ENCODE data around the gene AXDND1.
"Not testable (repeated sequence)": the region's sequence is repeated elsewhere in the genome, so short reads cannot be mapped to it uniquely, and the experiment has no call there.

The AXDND1 gene

GRCh38 chr1:179465661-179466060 is 99.9 kb downstream of the AXDND1 start:
- not testable (repeated sequence) for H3K9me3 Mint-ChIP-seq; H3K27me3 Mint-ChIP-seq (ENCODE audit: low read depth); H3K27ac Mint-ChIP-seq; H3K4me3 Mint-ChIP-seq; H3K4me1 Mint-ChIP-seq (ENCODE audit: low read depth); H3K36me3 Mint-ChIP-seq (ENCODE audit: low read depth)

GRCh38 chr1:179474713-179475112 is 108.9 kb downstream of the AXDND1 start:
- Mint-ChIP-seq H3K27ac (no peak overlapping the region), H3K4me3 (no peak overlapping the region), H3K9me3 (peaks cover 39% of the 10 kb centered on the region), H3K27me3 (ENCODE audit: low read depth) (no peaks in the 10 kb centered on the region), H3K36me3 (ENCODE audit: low read depth) (no peaks in the 10 kb centered on the region), H3K4me1 (ENCODE audit: low read depth) (no peaks in the 10 kb centered on the region)

DNA sequence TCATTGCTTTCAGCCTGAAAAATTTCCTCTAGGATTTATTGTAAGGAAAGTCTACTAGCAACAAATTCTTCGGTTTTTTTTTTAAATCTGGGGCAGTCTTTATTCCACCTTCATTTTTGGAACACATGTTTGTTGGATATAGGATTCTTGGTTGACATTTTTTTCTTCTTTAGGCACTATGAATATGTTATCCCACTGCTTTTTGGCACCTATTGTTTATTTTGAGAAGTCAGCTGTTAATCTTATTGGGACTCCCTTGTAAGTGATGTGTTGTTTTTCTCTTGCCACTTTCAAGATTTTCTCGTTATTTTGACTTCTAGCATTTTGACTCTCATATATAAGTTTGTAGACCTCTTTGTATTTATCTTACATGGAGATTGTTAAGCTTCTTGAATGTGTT is 110.7 kb downstream of the AXDND1 start:
- Mint-ChIP-seq H3K9me3 (peaks cover 44% of the 10 kb centered on the region), H3K4me3 (no peak overlapping the region), H3K36me3 (ENCODE audit: low read depth) (no peaks in the 10 kb centered on the region), H3K4me1 (ENCODE audit: low read depth) (no peaks in the 10 kb centered on the region), H3K27ac (no peak overlapping the region), H3K27me3 (ENCODE audit: low read depth) (no peaks in the 10 kb centered on the region)

DNA sequence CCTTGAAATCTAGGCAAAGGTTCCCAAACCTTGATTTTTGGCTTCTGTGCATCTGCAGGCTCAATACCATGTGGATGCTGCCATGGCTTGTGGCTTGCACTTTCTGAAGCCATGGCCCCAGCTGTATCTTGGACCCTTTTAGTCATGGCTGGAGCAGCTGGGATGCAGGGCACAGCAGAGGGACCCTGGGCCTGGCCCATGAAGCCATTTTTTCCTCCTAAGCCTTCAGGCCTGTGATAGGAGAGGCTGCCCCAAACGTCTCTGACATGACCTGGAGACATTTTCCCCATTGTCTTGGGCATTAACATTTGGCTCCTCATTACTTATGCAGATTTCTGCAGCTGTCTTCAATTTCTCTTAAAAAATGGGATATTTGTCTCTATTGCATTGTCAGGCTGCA is 112.6 kb downstream of the AXDND1 start:
- no peaks in the 10 kb centered on the region for H3K4me1 Mint-ChIP-seq (ENCODE audit: low read depth)
- H3K36me3 Mint-ChIP-seq (ENCODE audit: low read depth) = no peaks in the 10 kb centered on the region
- no peaks in the 10 kb centered on the region for H3K27me3 Mint-ChIP-seq (ENCODE audit: low read depth)
- H3K27ac Mint-ChIP-seq = no peak overlapping the region
- H3K9me3 Mint-ChIP-seq = peaks cover 46% of the 10 kb centered on the region
- H3K4me3 Mint-ChIP-seq = no peak overlapping the region

DNA sequence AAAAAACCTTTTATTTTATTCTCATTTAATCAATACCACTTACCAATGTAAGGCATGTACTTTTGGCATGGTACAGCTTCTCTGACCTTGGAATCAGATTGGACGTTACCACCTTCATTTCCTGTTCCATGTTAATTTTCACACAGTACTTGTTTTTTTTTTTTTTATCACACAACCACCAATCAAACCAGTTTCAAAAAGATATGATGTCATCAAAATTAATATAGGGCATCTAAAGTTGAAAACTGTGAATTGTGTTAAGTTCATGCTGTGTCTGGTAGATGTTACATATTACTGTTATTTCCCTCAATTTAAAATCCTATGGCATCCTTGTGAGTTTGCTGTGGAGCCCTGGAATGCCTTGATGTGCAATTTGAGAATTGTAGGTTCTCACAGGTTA is 124.8 kb downstream of the AXDND1 start:
- Mint-ChIP-seq H3K27me3 (ENCODE audit: low read depth) (no peaks in the 10 kb centered on the region), H3K36me3 (ENCODE audit: low read depth) (no peaks in the 10 kb centered on the region), H3K27ac (no peak overlapping the region), H3K4me3 (no peak overlapping the region), H3K9me3 (peaks cover 17% of the 10 kb centered on the region), H3K4me1 (ENCODE audit: low read depth) (no peaks in the 10 kb centered on the region)

DNA sequence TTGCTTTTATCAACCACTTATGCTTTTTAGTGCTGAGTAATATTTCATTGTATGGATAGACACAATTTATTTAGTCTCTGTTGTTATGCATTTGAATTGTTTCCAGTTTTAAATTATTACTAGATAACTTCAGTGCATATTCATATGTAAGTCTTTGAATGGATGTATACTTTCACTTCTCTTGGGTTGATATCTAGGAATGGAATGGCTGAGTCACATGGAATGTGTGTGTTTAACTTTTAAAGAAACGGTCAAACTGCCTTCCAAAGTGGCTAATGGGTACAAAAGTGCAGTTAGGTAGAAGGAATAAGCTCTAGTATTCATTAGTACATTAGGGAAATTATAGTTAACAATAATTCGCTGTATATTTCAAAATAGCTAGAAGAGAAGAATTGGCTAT is 127.6 kb downstream of the AXDND1 start:
- Mint-ChIP-seq H3K4me1 (ENCODE audit: low read depth) (no peaks in the 10 kb centered on the region), H3K9me3 (peaks cover 4% of the 10 kb centered on the region), H3K27ac (no peak overlapping the region), H3K36me3 (ENCODE audit: low read depth) (no peaks in the 10 kb centered on the region), H3K4me3 (no peak overlapping the region), H3K27me3 (ENCODE audit: low read depth) (no peaks in the 10 kb centered on the region)

DNA sequence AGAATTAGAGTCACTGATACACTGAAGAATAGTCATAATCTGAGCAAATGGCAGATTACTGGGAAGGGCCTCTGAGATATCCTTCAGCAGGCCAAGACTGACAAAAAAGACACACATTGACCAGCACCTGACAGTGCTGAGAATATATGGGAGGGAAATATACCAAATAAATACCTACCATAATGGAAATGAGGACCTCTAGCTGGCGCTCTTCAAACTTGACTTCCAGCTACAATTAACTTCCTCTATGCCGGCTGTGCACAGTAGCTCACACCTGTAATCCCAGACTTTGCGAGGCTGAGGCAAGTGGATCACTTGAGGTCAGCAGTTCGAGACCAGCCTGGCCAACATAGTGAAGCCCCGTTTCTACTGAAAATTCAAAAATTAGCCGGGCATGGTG is 140.4 kb downstream of the AXDND1 start:
- Mint-ChIP-seq H3K4me1 (ENCODE audit: low read depth) (no peaks in the 10 kb centered on the region), H3K36me3 (ENCODE audit: low read depth) (no peaks in the 10 kb centered on the region), H3K27ac (no peak overlapping the region), H3K9me3 (no peaks in the 10 kb centered on the region), H3K4me3 (no peak overlapping the region), H3K27me3 (ENCODE audit: low read depth) (no peaks in the 10 kb centered on the region)

DNA sequence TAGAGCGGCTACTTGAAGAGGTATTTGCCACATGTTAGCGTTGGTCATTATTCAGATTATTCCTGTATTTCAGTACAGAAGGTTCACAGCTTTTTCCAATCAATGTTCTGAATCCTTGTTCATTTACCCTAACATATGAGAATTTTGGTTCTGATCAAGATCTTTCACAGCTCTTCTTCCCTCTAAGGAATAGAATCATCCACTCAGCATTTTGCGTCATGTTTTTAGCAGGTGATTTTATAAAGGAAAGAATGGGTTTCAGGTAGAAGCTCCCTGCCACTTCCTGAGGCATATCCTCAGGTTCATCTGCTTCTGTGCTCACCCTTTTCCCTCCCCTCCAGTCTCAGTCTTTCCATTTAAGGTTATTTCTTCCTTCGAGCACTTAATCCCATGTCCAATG is 143.6 kb downstream of the AXDND1 start:
- Mint-ChIP-seq H3K4me1 (ENCODE audit: low read depth) (no peaks in the 10 kb centered on the region), H3K4me3 (no peak overlapping the region), H3K27me3 (ENCODE audit: low read depth) (no peaks in the 10 kb centered on the region), H3K36me3 (ENCODE audit: low read depth) (no peaks in the 10 kb centered on the region), H3K9me3 (no peaks in the 10 kb centered on the region), H3K27ac (no peak overlapping the region)

DNA sequence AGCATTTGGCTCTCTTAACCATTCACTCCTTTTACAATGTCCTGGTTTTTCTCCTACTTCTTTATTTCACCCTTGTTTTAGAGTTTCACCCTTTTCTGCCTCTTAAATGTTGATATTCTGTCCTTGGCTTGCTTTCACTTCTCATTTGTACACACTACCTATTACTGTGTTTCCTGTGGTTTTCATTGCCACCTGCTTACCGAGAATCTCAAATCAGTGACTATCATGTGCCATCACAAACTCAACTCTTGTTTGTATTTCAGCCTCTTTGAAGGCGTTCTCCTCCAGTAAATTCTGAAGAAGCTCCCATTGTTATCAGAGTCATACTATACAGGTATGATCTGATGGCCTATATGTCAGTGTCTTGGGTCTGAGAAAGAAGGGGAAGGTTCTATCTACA is 144.3 kb downstream of the AXDND1 start:
- Mint-ChIP-seq H3K4me3 (no peak overlapping the region), H3K27ac (no peak overlapping the region), H3K27me3 (ENCODE audit: low read depth) (no peaks in the 10 kb centered on the region), H3K4me1 (ENCODE audit: low read depth) (no peaks in the 10 kb centered on the region), H3K36me3 (ENCODE audit: low read depth) (no peaks in the 10 kb centered on the region), H3K9me3 (no peaks in the 10 kb centered on the region)

DNA sequence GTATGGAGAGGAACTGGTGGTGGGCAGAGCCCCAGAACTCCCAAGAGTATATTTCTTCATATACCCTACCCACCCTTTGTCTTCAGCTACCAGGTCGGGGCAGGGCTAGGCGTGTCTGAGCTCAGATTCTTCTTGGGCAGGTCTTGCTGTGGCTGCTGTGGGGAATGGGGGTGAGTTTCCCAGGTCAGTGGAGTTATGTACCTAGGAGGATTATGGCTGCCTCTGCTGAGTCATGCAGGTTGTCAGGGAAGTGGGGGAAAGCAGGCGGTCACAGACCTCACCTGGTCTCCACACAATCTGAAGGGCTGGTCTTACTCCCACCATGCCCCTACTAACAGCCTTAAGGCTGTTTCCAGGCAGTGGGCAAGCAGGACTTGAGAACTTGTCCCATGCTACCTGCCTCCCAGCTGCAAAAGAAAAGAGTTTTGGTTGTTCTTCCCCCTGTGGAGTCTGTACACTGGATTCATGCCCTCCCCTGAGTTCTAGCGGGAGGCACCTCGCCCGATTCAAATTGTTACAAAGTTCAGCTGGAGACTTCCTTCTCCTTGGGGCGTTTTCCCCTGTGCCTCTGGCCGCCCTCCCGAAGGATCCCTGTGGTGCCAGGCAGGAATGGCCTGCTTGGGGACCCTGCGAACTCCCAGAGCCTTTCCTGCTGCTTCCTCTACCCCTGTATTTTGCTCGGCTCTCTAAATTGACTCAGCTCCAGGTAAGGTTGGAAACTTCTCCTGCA is 151.4 kb downstream of the AXDND1 start:
- no peak overlapping the region for H3K27ac Mint-ChIP-seq
- no peaks in the 10 kb centered on the region for H3K27me3 Mint-ChIP-seq (ENCODE audit: low read depth)
- H3K36me3 Mint-ChIP-seq (ENCODE audit: low read depth) = no peaks in the 10 kb centered on the region
- no peaks in the 10 kb centered on the region for H3K9me3 Mint-ChIP-seq
- no peaks in the 10 kb centered on the region for H3K4me1 Mint-ChIP-seq (ENCODE audit: low read depth)
- H3K4me3 Mint-ChIP-seq = no peak overlapping the region

GRCh38 chr1:179518544-179518943 is 152.8 kb downstream of the AXDND1 start:
- not testable (repeated sequence) for H3K4me3 Mint-ChIP-seq; H3K4me1 Mint-ChIP-seq (ENCODE audit: low read depth); H3K9me3 Mint-ChIP-seq

DNA sequence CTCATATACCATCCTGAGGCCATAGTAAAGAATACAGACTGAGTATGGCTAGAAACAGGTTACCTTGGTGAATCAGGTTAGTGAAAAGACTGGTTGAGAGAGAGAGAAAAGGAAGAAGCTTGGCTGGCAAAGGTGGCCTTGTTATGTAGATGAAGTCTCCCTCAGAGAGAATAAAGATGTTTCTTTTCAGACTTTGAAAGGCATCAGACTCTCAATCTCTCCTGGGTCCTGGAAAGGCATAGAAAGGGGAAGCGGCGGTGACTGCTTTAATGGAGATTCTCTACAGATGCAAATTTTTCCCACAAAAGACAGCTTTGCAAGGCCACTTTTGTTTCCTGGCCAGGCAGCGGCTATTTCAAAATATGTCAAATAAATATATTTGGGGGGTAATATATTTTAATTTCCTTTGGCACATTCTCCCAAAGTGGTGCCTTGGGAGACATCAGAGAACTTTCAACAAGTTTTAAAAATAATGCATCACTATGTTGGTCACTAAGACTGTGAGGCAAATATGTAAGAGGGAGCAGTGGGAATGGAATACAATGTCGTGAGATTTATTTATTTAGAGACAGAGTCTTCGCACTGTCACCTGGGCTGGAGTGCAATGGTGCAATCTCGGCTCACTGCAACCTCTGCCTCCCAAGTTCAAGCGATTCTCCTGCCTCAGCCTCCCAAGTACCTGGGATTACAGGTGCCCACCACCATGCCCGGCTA is 163.9 kb downstream of the AXDND1 start:
- H3K36me3 Mint-ChIP-seq (ENCODE audit: low read depth) = no peaks in the 10 kb centered on the region
- H3K9me3 Mint-ChIP-seq = peaks cover 2% of the 10 kb centered on the region
- no peaks in the 10 kb centered on the region for H3K27me3 Mint-ChIP-seq (ENCODE audit: low read depth)
- H3K27ac Mint-ChIP-seq = no peak overlapping the region
- H3K4me1 Mint-ChIP-seq (ENCODE audit: low read depth) = no peaks in the 10 kb centered on the region
- H3K4me3 Mint-ChIP-seq = no peak overlapping the region

More at GRCh38 chr1:179518544-179518943, 152.8 kb downstream of the AXDND1 start:
- not testable (repeated sequence) for H3K27ac Mint-ChIP-seq; H3K27me3 Mint-ChIP-seq (ENCODE audit: low read depth); H3K36me3 Mint-ChIP-seq (ENCODE audit: low read depth)

- Mint-ChIP-seq H3K27ac (no peak overlapping the region), H3K36me3 (ENCODE audit: low read depth) (no peaks in the 10 kb centered on the region), H3K4me1 (ENCODE audit: low read depth) (no peaks in the 10 kb centered on the region), H3K27me3 (ENCODE audit: low read depth) (no peaks in the 10 kb centered on the region), H3K9me3 (peaks cover 4% of the 10 kb centered on the region), H3K4me3 (no peak overlapping the region)
Observed at GRCh38 chr1:179530352-179530751, 164.6 kb downstream of the AXDND1 start.

DNA sequence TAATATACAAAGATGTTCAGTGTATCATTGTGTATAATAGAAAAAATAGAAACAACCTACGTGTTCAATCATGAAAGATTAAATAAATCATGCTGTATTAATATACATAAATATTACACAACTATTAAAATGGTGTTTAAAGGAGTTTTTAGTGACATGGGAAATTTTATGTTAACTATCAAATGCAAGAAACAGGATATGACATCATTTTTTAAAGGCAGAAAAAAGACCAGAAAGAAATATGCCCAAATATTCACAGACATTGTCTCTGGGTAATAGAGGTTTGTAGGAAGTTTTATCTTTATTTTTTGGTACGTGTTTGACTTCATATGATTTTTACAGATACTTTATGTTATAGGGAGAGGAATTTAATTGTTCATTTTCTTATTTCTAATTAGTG is 176.0 kb downstream of the AXDND1 start:
- Mint-ChIP-seq H3K36me3 (ENCODE audit: low read depth) (no peaks in the 10 kb centered on the region), H3K9me3 (peaks cover 4% of the 10 kb centered on the region), H3K4me3 (no peak overlapping the region)

GRCh38 chr1:179545321-179545720 is 179.6 kb downstream of the AXDND1 start:
- Mint-ChIP-seq H3K27ac (no peak overlapping the region), H3K9me3 (no peaks in the 10 kb centered on the region), H3K36me3 (ENCODE audit: low read depth) (no peaks in the 10 kb centered on the region), H3K4me3 (no peak overlapping the region), H3K27me3 (ENCODE audit: low read depth) (no peaks in the 10 kb centered on the region), H3K4me1 (ENCODE audit: low read depth) (no peaks in the 10 kb centered on the region)

More for the DNA sequence above, 176.0 kb downstream of the AXDND1 start:
- Mint-ChIP-seq H3K4me1 (ENCODE audit: low read depth) (no peaks in the 10 kb centered on the region), H3K27me3 (ENCODE audit: low read depth) (no peaks in the 10 kb centered on the region), H3K27ac (no peak overlapping the region)
